HG03025 (cell line): Measurements from ENCODE around the gene CD5L.
A peak's percentile ranks its signal among the peaks of the same experiment; 100 is the strongest.

Experiments used
- ATAC-seq: cut with Tn5 transposase; IDR thresholded peaks from one replicate; pipeline ENCODE4 v1.9.1; 2021; ENCODE audit warnings: mild to moderate bottlenecking, moderate library complexity; ENCODE audit not compliant: unreplicated experiment, low FRiP score

CD5L gene

DNA sequence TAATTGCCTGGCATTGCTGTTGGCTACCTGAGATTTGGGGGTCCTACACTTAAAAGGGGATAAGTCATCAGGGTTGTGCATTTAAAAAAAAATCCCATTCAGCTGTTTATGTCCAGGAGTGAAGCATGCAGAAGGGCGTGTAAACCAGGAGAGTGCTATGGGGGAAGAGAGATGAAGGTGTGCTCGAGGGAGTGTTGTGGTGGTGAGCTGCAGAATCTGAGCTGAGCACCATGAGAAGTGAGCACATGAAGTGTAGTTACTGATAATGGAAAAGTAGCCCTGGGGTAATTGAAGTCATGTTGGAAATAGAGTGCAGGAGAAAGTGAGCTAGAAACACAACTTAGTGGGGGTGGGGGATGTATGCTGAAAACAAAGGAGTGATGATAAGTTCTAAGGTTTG, 22.4 kb downstream of the CD5L start:
- no peak for ATAC-seq

DNA sequence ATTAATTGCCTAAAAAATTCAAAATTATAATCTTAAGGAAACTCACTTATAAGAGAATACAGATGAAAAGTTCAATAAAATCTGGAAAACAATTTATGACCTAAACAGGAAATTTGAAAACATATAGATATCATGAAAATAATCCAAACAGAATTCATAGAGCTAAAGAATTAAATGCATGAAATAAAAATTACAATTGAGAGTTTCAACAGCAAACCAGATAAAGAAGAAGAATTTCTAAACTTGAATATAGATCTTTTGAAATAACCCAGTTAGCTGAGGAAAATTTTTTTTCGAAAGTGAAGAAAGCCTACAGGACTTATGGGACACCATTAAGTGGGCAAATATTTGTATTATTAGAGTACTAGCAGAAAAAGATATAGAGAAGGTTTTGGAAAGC, 28.3 kb downstream of the CD5L start:
- no peak for ATAC-seq

DNA sequence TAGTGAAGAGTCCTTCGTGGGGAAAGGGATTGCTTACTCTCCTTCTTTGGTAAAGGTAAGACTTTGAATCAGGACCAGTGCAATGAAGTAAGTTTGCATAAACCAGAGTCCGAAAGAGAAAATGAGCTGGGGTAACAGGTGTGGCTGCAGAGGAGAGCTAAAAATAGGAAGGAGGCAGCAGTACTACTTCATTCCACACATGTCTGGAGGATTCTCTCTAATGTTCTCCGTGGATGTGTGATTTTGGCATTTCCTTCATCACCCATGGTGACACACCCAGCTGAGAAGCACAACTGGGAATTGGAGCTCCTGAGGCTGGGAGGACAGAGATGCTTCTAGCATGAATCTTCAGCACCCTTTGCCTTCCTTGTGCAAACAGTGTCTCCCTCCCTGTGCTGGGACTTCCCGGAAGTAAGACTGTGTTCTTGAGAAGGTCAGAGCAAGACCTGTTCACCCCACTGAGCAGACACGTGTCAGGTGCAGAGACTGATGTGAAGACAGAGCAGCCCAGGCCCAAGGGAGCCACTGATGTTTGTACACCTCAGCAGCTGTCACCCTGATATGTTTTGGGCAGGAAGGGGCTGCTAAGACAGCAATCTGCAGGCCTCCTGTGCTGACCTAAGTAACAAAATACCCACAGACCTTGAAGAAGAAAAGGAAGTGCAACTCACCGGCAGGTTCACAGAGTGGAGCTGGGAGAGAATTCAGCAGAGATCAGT, 35.0 kb downstream of the CD5L start:
- peak; percentile 88 for ATAC-seq

DNA sequence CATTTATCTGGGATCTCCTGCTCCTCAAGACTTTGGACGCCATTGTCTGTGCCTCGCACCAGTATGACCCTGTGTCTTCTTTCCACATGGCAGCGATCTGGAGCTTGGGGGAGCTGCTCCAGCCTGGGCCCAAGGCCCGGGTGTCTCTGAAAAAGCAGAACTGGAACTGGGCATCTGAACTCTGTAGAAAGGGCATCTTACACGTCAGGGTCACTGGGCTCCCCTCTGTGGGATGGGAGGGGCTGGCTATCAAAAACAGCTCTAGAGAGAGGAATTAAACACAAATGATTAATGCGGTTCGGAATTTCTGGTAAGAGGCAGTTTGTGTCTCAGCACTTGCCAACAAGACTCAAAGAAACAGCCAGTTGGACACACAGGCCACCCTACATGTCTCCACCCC, 37.8 kb downstream of the CD5L start:
- ATAC-seq = no peak

DNA sequence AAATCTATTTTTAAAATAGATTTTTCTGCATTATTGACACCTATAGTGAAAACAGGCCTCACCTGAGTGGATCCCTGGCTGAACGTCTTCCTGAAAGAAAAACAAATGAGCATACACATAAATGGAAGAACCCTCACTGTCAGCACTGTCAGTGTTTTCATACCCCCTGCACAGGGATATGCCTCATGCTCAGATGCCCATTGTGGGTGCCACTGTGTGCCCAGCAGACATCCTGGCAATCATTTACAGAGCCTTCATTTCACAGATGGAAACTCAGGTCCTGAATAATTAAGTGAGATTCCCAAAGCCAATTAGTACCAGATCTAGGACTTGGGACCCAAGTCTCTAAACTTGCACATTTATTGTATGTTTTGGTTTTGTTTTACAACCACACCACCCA, 41.6 kb downstream of the CD5L start:
- no peak for ATAC-seq

DNA sequence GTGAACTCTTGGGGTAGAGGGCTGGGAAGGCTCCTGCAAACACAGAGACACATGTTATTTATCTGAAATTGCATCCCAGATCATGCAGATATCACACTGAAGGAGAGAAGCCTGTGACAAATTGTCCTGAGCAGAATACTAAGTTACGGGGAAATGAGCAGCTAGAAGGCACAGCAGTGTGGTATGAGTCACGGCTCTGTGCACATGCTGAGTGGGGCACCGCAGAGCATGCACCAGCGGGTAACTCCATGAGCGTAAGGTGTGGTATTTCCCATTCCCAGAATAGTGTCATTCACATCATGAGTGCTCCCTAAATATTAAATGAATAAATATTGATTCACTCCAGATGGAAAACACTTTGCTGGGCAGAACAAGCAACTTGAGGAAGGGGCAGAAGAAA, 43.4 kb downstream of the CD5L start:
- ATAC-seq = no peak

DNA sequence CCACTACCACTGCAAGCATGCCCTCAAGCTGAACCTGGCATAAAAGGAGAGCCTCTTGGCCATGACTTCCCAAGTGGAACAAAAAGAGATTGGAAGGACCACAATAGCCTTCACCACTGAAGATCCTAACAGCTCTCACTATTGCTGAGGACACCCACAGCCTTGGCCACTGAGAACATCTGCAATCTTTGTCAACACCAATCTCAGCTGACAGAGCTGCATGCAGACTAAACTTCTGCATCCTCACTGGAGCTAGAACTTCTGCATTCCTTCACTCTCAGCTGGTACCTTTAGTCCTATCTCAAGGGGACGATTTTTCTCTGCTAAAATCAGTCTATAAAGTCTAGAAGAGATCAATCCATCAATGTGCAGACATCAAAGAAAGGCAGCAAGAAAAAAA, 56.4 kb downstream of the CD5L start:
- ATAC-seq = no peak

DNA sequence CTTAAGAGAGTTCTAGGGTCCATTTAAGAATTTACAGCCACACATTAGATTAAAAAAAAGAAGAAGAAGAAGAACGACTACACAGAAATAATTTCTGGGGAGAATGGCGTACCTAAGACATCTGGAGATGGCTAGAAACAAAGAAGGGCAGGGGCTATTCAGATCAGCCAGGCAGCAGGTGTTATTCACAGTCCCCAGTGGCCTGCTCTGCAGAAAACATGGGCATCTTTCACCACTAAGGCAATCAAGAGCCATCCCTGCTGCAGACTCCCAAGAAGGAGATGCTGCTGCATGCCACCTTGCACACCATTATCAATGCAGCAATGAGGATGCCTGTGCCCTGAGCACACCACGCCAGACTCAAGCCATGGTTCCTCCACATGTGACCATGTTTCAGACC, 56.8 kb downstream of the CD5L start:
- ATAC-seq = no peak

DNA sequence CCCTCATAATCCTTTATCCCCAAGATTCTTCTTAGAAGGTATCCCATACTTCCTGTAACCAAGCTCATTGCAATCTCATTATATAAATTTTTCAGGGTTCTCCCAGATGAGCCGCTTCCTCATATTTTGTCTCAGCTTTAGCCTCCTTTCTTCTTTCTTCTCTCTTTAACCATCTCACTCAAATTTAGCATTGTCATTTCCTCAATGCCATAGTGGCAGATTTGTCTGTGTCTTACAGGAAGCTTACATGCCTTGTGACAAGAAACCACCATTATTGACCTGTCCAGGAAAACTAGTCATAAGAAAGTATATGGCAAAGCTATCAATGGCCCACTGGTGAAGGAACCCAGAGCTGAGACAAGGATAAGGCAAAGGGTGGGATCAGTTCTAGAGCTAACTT, 58.7 kb downstream of the CD5L start:
- ATAC-seq = no peak

DNA sequence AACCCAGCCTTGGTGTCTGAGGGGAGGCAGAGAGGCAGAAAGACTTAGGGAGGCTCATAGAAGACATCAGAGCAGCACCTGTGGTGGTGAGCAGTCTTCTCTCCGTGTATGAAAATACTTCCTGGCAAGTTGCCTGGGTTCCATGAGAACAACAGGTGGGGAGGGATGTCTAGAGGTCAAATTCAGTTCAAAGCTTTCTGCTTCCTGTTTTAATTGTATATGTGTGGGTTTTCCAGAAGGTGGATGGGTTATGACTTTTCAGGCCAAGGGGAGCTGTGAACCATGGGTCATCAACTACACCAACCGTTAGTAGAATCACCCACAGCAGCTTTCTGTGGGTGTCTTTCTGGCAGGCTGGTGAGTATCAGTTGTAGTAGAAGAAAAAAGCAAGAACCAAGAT, 60.6 kb downstream of the CD5L start:
- peak; percentile 66 for ATAC-seq
